ENCODE measurements around the gene PLCE1.

Gene PLCE1

GRCh38 chr10:93993782-93994437 lies at the start of gene PLCE1:
PLCE1 (plus strand) TSS chr10:93993931; CDS start chr10:94031047, 37,116 bp downstream.
- Histone ChIP-seq H3K4me3 (ENCODE audit: insufficient read length, low read depth) (peak within 1 kb of the TSS; percentile 63), H3K9me3 (ENCODE audit: insufficient read depth, low read length) (no peaks in the 10 kb centered on the region), H3K9ac (ENCODE audit: insufficient read length, low read depth) (peak within 1 kb of the TSS; percentile 81), H3K36me3 (ENCODE audit: insufficient read depth, insufficient read length, low read length) (no peaks in the 10 kb centered on the region), H3K4me1 (ENCODE audit: insufficient read depth, insufficient read length) (peaks cover 4% of the 10 kb centered on the region), H3K27me3 (ENCODE audit: insufficient read depth, insufficient read length) (peaks cover 28% of the 10 kb centered on the region)
- TF ChIP-seq ZNF274 (IDR thresholded peaks at IDR 0.05; ENCODE audit: low read depth, low read length) = no peak
- TF ChIP-seq SUZ12 (IDR thresholded peaks at IDR 0.05; ENCODE audit: extremely low read depth, insufficient read depth, insufficient read length) = peak; percentile 17
- no peak for TF ChIP-seq YY1 (IDR thresholded peaks at IDR 0.05; ENCODE audit: insufficient read depth, insufficient read length)
- DNase-seq (ENCODE audit: low read depth, low spot score) = no peak

GRCh38 chr10:93945819-93946218 lies 47.9 kb upstream of the PLCE1 start:
- H3K4me3 ChIP-seq (ENCODE audit: insufficient read length, low read depth) = no peak overlapping the region
- no peaks in the 10 kb centered on the region for H3K9me3 ChIP-seq (ENCODE audit: insufficient read depth, low read length)
- no peaks in the 10 kb centered on the region for H3K36me3 ChIP-seq (ENCODE audit: insufficient read depth, insufficient read length, low read length)
- no peaks in the 10 kb centered on the region for H3K27me3 ChIP-seq (ENCODE audit: insufficient read depth, insufficient read length)
- H3K9ac ChIP-seq (ENCODE audit: insufficient read length, low read depth) = no peak overlapping the region
- TF ChIP-seq ZNF274 (IDR thresholded peaks at IDR 0.05; ENCODE audit: low read depth, low read length) = no peak
- TF ChIP-seq YY1 (IDR thresholded peaks at IDR 0.05; ENCODE audit: insufficient read depth, insufficient read length) = no peak
- TF ChIP-seq SUZ12 (IDR thresholded peaks at IDR 0.05; ENCODE audit: extremely low read depth, insufficient read depth, insufficient read length) = no peak
- H3K4me1 ChIP-seq (ENCODE audit: insufficient read depth, insufficient read length) = no peaks in the 10 kb centered on the region
- no peak for DNase-seq (ENCODE audit: low read depth, low spot score)

DNA sequence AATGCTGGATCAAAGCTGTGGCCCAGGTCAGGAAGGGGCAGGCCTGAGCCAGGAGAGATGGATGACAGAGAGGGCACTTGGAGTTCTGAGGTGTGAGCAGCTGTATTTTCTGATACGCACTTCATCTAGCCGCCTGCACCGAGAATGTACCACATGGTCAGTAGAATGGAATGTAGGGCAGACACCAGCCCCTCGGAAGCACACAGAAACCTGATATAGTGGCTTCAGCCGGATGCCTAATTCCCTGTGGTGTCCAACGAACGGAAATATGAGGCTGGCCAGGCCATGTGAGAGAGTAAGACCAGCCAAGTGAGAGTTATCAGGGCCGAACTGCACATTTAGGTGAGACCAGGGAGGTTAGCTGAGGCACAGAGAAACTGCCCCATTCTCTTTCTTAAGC lies 46.7 kb upstream of the PLCE1 start:
- Histone ChIP-seq H3K27me3 (ENCODE audit: insufficient read depth, insufficient read length) (no peaks in the 10 kb centered on the region), H3K36me3 (ENCODE audit: insufficient read depth, insufficient read length, low read length) (no peaks in the 10 kb centered on the region), H3K9ac (ENCODE audit: insufficient read length, low read depth) (no peak overlapping the region), H3K4me3 (ENCODE audit: insufficient read length, low read depth) (no peak overlapping the region), H3K9me3 (ENCODE audit: insufficient read depth, low read length) (no peaks in the 10 kb centered on the region), H3K4me1 (ENCODE audit: insufficient read depth, insufficient read length) (no peaks in the 10 kb centered on the region)
- no peak for TF ChIP-seq ZNF274 (IDR thresholded peaks at IDR 0.05; ENCODE audit: low read depth, low read length)
- TF ChIP-seq SUZ12 (IDR thresholded peaks at IDR 0.05; ENCODE audit: extremely low read depth, insufficient read depth, insufficient read length) = no peak
- TF ChIP-seq YY1 (IDR thresholded peaks at IDR 0.05; ENCODE audit: insufficient read depth, insufficient read length) = no peak
- DNase-seq (ENCODE audit: low read depth, low spot score) = no peak

DNA sequence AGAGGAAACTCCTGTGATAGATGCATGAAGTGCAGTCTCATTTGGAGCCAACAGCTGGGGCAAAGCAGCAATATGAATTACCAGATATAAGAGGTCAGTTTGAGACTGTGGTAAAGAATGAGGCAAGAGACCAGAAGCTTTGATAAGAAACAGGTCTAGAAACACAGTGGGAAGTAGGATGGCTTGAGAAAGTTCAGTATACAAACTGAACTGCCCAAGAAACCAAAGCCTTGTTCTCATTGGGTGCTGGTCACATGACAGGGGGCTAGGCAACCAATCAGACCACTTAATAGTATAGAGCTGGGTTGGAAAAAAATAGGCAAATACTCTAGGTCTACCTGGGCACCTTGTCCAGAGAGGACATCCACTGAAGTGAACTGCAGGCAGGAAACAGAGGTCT lies 46.2 kb upstream of the PLCE1 start:
- Histone ChIP-seq H3K9me3 (ENCODE audit: insufficient read depth, low read length) (no peaks in the 10 kb centered on the region), H3K9ac (ENCODE audit: insufficient read length, low read depth) (no peak overlapping the region), H3K4me1 (ENCODE audit: insufficient read depth, insufficient read length) (no peaks in the 10 kb centered on the region), H3K36me3 (ENCODE audit: insufficient read depth, insufficient read length, low read length) (no peaks in the 10 kb centered on the region), H3K4me3 (ENCODE audit: insufficient read length, low read depth) (no peak overlapping the region), H3K27me3 (ENCODE audit: insufficient read depth, insufficient read length) (no peaks in the 10 kb centered on the region)
- no peak for DNase-seq (ENCODE audit: low read depth, low spot score)
- TF ChIP-seq ZNF274 (IDR thresholded peaks at IDR 0.05; ENCODE audit: low read depth, low read length) = no peak
- TF ChIP-seq SUZ12 (IDR thresholded peaks at IDR 0.05; ENCODE audit: extremely low read depth, insufficient read depth, insufficient read length) = no peak
- no peak for TF ChIP-seq YY1 (IDR thresholded peaks at IDR 0.05; ENCODE audit: insufficient read depth, insufficient read length)

- TF ChIP-seq ZNF274 (IDR thresholded peaks at IDR 0.05; ENCODE audit: low read depth, low read length) (no peak), YY1 (IDR thresholded peaks at IDR 0.05; ENCODE audit: insufficient read depth, insufficient read length) (no peak)
- no peak for DNase-seq (ENCODE audit: low read depth, low spot score)
- H3K9me3 ChIP-seq (ENCODE audit: insufficient read depth, low read length) = no peaks in the 10 kb centered on the region
- no peak overlapping the region for H3K9ac ChIP-seq (ENCODE audit: insufficient read length, low read depth)
- no peaks in the 10 kb centered on the region for H3K27me3 ChIP-seq (ENCODE audit: insufficient read depth, insufficient read length)
- no peak overlapping the region for H3K4me3 ChIP-seq (ENCODE audit: insufficient read length, low read depth)
- H3K36me3 ChIP-seq (ENCODE audit: insufficient read depth, insufficient read length, low read length) = no peaks in the 10 kb centered on the region
- no peaks in the 10 kb centered on the region for H3K4me1 ChIP-seq (ENCODE audit: insufficient read depth, insufficient read length)
These were observed 41.8 kb upstream of the PLCE1 start for GRCh38 chr10:93951905-93952304.

GRCh38 chr10:93954299-93954698 lies 39.4 kb upstream of the PLCE1 start:
- Histone ChIP-seq H3K4me1 (ENCODE audit: insufficient read depth, insufficient read length) (no peaks in the 10 kb centered on the region), H3K9ac (ENCODE audit: insufficient read length, low read depth) (no peak overlapping the region), H3K27me3 (ENCODE audit: insufficient read depth, insufficient read length) (no peaks in the 10 kb centered on the region), H3K36me3 (ENCODE audit: insufficient read depth, insufficient read length, low read length) (no peaks in the 10 kb centered on the region), H3K9me3 (ENCODE audit: insufficient read depth, low read length) (no peaks in the 10 kb centered on the region), H3K4me3 (ENCODE audit: insufficient read length, low read depth) (no peak overlapping the region)
- TF ChIP-seq SUZ12 (IDR thresholded peaks at IDR 0.05; ENCODE audit: extremely low read depth, insufficient read depth, insufficient read length) (no peak), YY1 (IDR thresholded peaks at IDR 0.05; ENCODE audit: insufficient read depth, insufficient read length) (no peak), ZNF274 (IDR thresholded peaks at IDR 0.05; ENCODE audit: low read depth, low read length) (no peak)
- no peak for DNase-seq (ENCODE audit: low read depth, low spot score)

- DNase-seq (ENCODE audit: low read depth, low spot score) = no peak
- no peak for TF ChIP-seq ZNF274 (IDR thresholded peaks at IDR 0.05; ENCODE audit: low read depth, low read length)
- no peak for TF ChIP-seq SUZ12 (IDR thresholded peaks at IDR 0.05; ENCODE audit: extremely low read depth, insufficient read depth, insufficient read length)
- TF ChIP-seq YY1 (IDR thresholded peaks at IDR 0.05; ENCODE audit: insufficient read depth, insufficient read length) = no peak
- no peak overlapping the region for H3K4me3 ChIP-seq (ENCODE audit: insufficient read length, low read depth)
- no peaks in the 10 kb centered on the region for H3K36me3 ChIP-seq (ENCODE audit: insufficient read depth, insufficient read length, low read length)
- H3K4me1 ChIP-seq (ENCODE audit: insufficient read depth, insufficient read length) = no peaks in the 10 kb centered on the region
- H3K9me3 ChIP-seq (ENCODE audit: insufficient read depth, low read length) = no peaks in the 10 kb centered on the region
- H3K9ac ChIP-seq (ENCODE audit: insufficient read length, low read depth) = no peak overlapping the region
- no peaks in the 10 kb centered on the region for H3K27me3 ChIP-seq (ENCODE audit: insufficient read depth, insufficient read length)
These were observed 38.9 kb upstream of the PLCE1 start for GRCh38 chr10:93954726-93955363.

Data from NT2/D1 (cell line).